Peyer's patch (tissue), 4 donors: Measurements from ENCODE around the gene NCF2.

Source experiments
- CTCF ChIP-seq, 6 experiments: fragments of 450-650 bp in 4 of 6; fragments of 200-600 bp in 2 of 6; sonication (generic) in 1 of 6; IDR thresholded peaks; one replicate each; pipeline ENCODE4 v1.5.1; 2017 to 2019; ENCODE audit warnings: antibody characterized with exemption in 6 of 6, mild to moderate bottlenecking in 3 of 6, moderate library complexity in 1 of 6
- POLR2A ChIP-seq, 2 donors: fragments of 450-650 bp; IDR thresholded peaks; one replicate each; pipeline ENCODE4 v1.5.1; 2017; ENCODE audit warnings: antibody characterized with exemption in 2 of 2, mild to moderate bottlenecking in 2 of 2, moderate library complexity in 2 of 2

- TF ChIP-seq CTCF (IDR thresholded peaks at IDR 0.05): no peak
- no peak for TF ChIP-seq POLR2A (IDR thresholded peaks at IDR 0.05)
These were observed 37.4 kb downstream of the NCF2 start for GRCh38 chr1:183552891-183553290.
